HepG2 (cell line): ENCODE data around the gene UBE2E1. TPM values are rescaled to one million over a fixed set of nuclear protein-coding genes. Genes with fewer than 3 reads are reported as not detected.
A peak's percentile ranks its signal among the peaks of the same experiment; 100 is the strongest.

Source experiments
- ATAC-seq: fragments of 200-7000 bp; cut with Tn5 transposase; 3 replicates; pipeline ENCODE4 v1.9.1; 2020; ENCODE audit warnings: mild to moderate bottlenecking, moderate library complexity
- BruUV-seq: library from RNA; stranded (reverse); fragments of 400-500 nt; replicated peaks from 2 replicates; lab custom pipeline; 2021; lab: Mats Ljungman, UMichigan
- CTCF ChIA-PET: fragments of 300-600 bp; formaldehyde crosslinking; extraction: SDS; loops from one replicate; lab custom pipeline; 2021; ENCODE audit warnings: low total read pairs, inconsistent platforms, low intra/inter-chr PET ratio; lab: Yijun Ruan, JAX
- POLR2A ChIA-PET: fragments of 350-600 bp; sonication (Branson Sonifier 250); formaldehyde crosslinking; loops from one replicate; lab custom pipeline; 2020; ENCODE audit warnings: antibody characterized with exemption, inconsistent platforms; lab: Yijun Ruan, JAX
- DNase-seq: peaks from one replicate; pipeline ENCODE4 v3.0.0-alpha.2; 2015; ENCODE audit warnings: low spot score
- FAIRE-seq: peaks from 3 replicates; lab custom pipeline; 2011; peaks lifted over from hg19 to GRCh38; lab: Jason Lieb, UNC
- H2AFZ ChIP-seq: one replicate; pipeline ENCODE4 v1.6.1; 2011; ENCODE audit warnings: low read length, inconsistent platforms
- H3K27ac ChIP-seq: fragments of 300-600 bp; 3 replicates; pipeline ENCODE4 v1.8.0; 2011; ENCODE audit warnings: mixed run types, mild to moderate bottlenecking, mixed read lengths, low read length, inconsistent platforms; ENCODE audit not compliant: insufficient read depth; ENCODE audit errors: extremely low read length
- H3K27me3 ChIP-seq, 2 experiments: fragments of 200-600 bp in 1 of 2; 2 replicates in 1 of 2; 3 replicates in 1 of 2; pipeline versions ENCODE4 v1.6.0 to v1.8.0; 2011; ENCODE audit warnings: low read length in 2 of 2, mild to moderate bottlenecking in 2 of 2, moderate library complexity in 2 of 2, inconsistent platforms in 1 of 2; ENCODE audit not compliant: insufficient read depth in 2 of 2, control insufficient read depth in 1 of 2
- H3K36me3 ChIP-seq, 2 experiments: fragments of 200-600 bp in 1 of 2; replicated peaks in 1 of 2; 2 replicates in 1 of 2; 3 replicates in 1 of 2; pipeline versions ENCODE4 v1.5.1 to v1.8.0; 2011; ENCODE audit warnings: low read length in 2 of 2, inconsistent platforms in 1 of 2; ENCODE audit not compliant: insufficient read depth in 2 of 2, control insufficient read depth in 1 of 2
- H3K4me1 ChIP-seq: 2 replicates; pipeline ENCODE4 v1.5.1; 2012; ENCODE audit warnings: low read length, inconsistent platforms; ENCODE audit not compliant: insufficient read depth
- H3K4me2 ChIP-seq: 2 replicates; pipeline ENCODE4 v1.6.0; 2011; ENCODE audit warnings: low read depth, low read length, inconsistent platforms
- H3K4me3 ChIP-seq, 3 experiments: fragments of 200-600 bp in 1 of 3; sonication (generic), shearing (Covaris generic) in 1 of 3; replicated peaks in 1 of 3; 2 replicates each; pipeline ENCODE4 v1.5.1; 2011 to 2016; ENCODE audit warnings: low read length in 3 of 3, inconsistent platforms in 2 of 3, low read depth in 2 of 3, mild to moderate bottlenecking in 2 of 3, control low read depth in 1 of 3, mixed read lengths in 1 of 3; ENCODE audit not compliant: insufficient read depth in 1 of 3
- H3K79me2 ChIP-seq: one replicate; pipeline ENCODE4 v1.6.1; 2011; ENCODE audit warnings: low read length, inconsistent platforms; ENCODE audit not compliant: insufficient read depth
- H3K9ac ChIP-seq: 2 replicates; pipeline ENCODE4 v1.6.0; 2011; ENCODE audit warnings: mild to moderate bottlenecking, low read depth, low read length, inconsistent platforms; ENCODE audit not compliant: insufficient read depth
- H3K9me3 ChIP-seq: 2 replicates; pipeline ENCODE4 v1.5.1; 2012; ENCODE audit warnings: mild to moderate bottlenecking, low read length
- H4K20me1 ChIP-seq: 2 replicates; pipeline ENCODE4 v1.6.0; 2011; ENCODE audit warnings: inconsistent platforms, mild to moderate bottlenecking, low read length, moderate library complexity; ENCODE audit not compliant: insufficient read depth
- FOSL1 ChIP-seq: sonication (generic); formaldehyde crosslinking; IDR thresholded peaks from 2 replicates; pipeline ENCODE4 v1.9.0; 2021; ENCODE audit warnings: missing genetic modification reagents, borderline replicate concordance
- MAFF ChIP-seq: IDR thresholded peaks from 2 replicates; pipeline ENCODE4 v1.6.1; 2011; ENCODE audit warnings: low read depth, low read length, improper control_type of control experiment
- SNAPC5 ChIP-seq: sonication (generic); formaldehyde crosslinking; IDR thresholded peaks from 2 replicates; pipeline ENCODE4 v1.8.1; 2023; ENCODE audit warnings: mild to moderate bottlenecking, missing genetic modification reagents, borderline replicate concordance
- ZNF503 ChIP-seq: sonication (generic); formaldehyde crosslinking; IDR thresholded peaks from 2 replicates; pipeline ENCODE4 v1.4.0; 2020; ENCODE audit warnings: missing genetic modification reagents
- ZNF670 ChIP-seq: sonication (generic); formaldehyde crosslinking; IDR thresholded peaks from 2 replicates; pipeline ENCODE4 v1.8.0; 2022; ENCODE audit warnings: mild to moderate bottlenecking, missing genetic modification reagents, borderline replicate concordance
- WGBS: methylation state at CpG from one replicate; pipeline ENCODE4 v1.1.6; 2017; ENCODE audit warnings: low lambda C conversion rate; 5-methylcytosine and 5-hydroxymethylcytosine counted together
- in situ Hi-C: cut with HindIII; loops from 2 replicates; pipeline ENCODE4 v1.10.0; 2017; ENCODE audit warnings: low pct_unique_long_range_greater_than_20kb; ENCODE audit not compliant: extremely low pct_ligation_motif_present
- intact Hi-C: fragments of 100-400 bp; cut with micrococcal nuclease; formaldehyde crosslinking; loops from one replicate; pipeline ENCODE4 v1.10.0; 2022; ENCODE audit not compliant: unreplicated experiment
- polyA plus RNA-seq, 8 experiments: library from polyadenylated mRNA; depleted of rRNA in 3 of 8; stranded (reverse) in 7 of 8; unstranded in 1 of 8; fragments of >200 nt; fragmentation: Illumina TruSeq in 4 of 8; extraction: Trizol in 4 of 8; gene quantifications; 2 replicates each; pipeline versions ENCODE4 v1.2.1 to v1.2.3, GENCODE V29; 2011 to 2016; ENCODE audit warnings: low read depth in 4 of 8, missing spikeins in 1 of 8, mixed read lengths in 1 of 8; ENCODE audit not compliant: insufficient read depth in 1 of 8
- total RNA-seq, 5 experiments: library from RNA; depleted of rRNA; stranded (reverse); fragments of >200 nt; fragmentation: Illumina TruSeq; extraction: Trizol; gene quantifications; 2 replicates each; pipeline ENCODE4 v1.2.3, GENCODE V29; 2016; ENCODE audit warnings: low read depth in 1 of 5

The UBE2E1 gene
- total and polyA plus RNA-seq, 2 of the 13 experiments (the other 11 are each of a cell fraction or from before 2014, with no cell fraction given) = 55.4 to 61.8 TPM

GRCh38 chr3:23874359-23875112, 68.8 kb downstream of the UBE2E1 start:
- no peak for ATAC-seq
- 91% methylated on average over 6 of the region's 6 CpGs for WGBS
- 0 out of 2 replicates have a peak, but pooled peaks cover 3% of the 10 kb centered on the region for H4K20me1 ChIP-seq
- ChIA-PET CTCF (no interaction called here), POLR2A (no interaction called here)
- H3K79me2 ChIP-seq = peaks cover 5% of the 10 kb centered on the region
- no peaks in the 10 kb centered on the region; the same call in 1 of the 2 replicates for H3K4me1 ChIP-seq
- no peak overlapping the region for H3K27ac ChIP-seq
- H3K4me3 ChIP-seq = no peak overlapping the region
- H3K27me3 ChIP-seq = no peaks in the 10 kb centered on the region
- no peak overlapping the region for H2AFZ ChIP-seq
- no peak for FAIRE-seq
- TF ChIP-seq ZNF503 (no peak), ZNF670 (CRISPR knock-in tag) (no peak)
- H3K9me3 ChIP-seq = no peaks in the 10 kb centered on the region
- no peaks in the 10 kb centered on the region; a peak in 1 of 5 replicates for H3K36me3 ChIP-seq
- BruUV-seq = no TSS peak
- intact Hi-C loops (no loop called here), in situ Hi-C loops (no loop called here)
- no peak overlapping the region for H3K4me2 ChIP-seq
- DNase-seq = no peak
- no peak overlapping the region for H3K9ac ChIP-seq

- DNase-seq = no peak
- H3K4me3 ChIP-seq = no peak overlapping the region
- POLR2A ChIA-PET = no interaction called here
- H3K4me2 ChIP-seq = no peak overlapping the region
- no peaks in the 10 kb centered on the region for H3K27me3 ChIP-seq
- H2AFZ ChIP-seq = no peak overlapping the region
- H3K36me3 ChIP-seq = no peaks in the 10 kb centered on the region; a peak in 1 of 5 replicates
- CTCF ChIA-PET = no interaction called here
- ATAC-seq = no peak
- no peak for TF ChIP-seq SNAPC5 (CRISPR knock-in tag)
- no peak for TF ChIP-seq MAFF
- no peak for TF ChIP-seq FOSL1 (CRISPR knock-in tag)
- in situ Hi-C loops (no loop called here), intact Hi-C loops (no loop called here)
- 0 out of 2 replicates have a peak, but pooled peaks cover 3% of the 10 kb centered on the region for H4K20me1 ChIP-seq
- no peak for FAIRE-seq
- H3K9me3 ChIP-seq = no peaks in the 10 kb centered on the region
- no peak overlapping the region for H3K27ac ChIP-seq
- peaks cover 5% of the 10 kb centered on the region for H3K79me2 ChIP-seq
- no peak overlapping the region for H3K9ac ChIP-seq
- WGBS = 97% methylated on average over 4 of the region's 4 CpGs
- TSS peak; percentile 20 for BruUV-seq
- no peaks in the 10 kb centered on the region; the same call in 1 of the 2 replicates for H3K4me1 ChIP-seq
Measured at GRCh38 chr3:23875113-23875725, 69.5 kb downstream of the UBE2E1 start.
